Activated CD8-positive, alpha-beta memory T cell treated with anti-CD3 and anti-CD28 coated beads, Interleukin-2, amount 10 ng/mL, durations not matched to agents 7 days and 5 days (primary cell): ENCODE results near the gene XBP1. TPM values are rescaled to one million over a fixed set of nuclear protein-coding genes. Genes with fewer than 3 reads are reported as not detected.

Experiments used
- total RNA-seq, 2 experiments: library from RNA; stranded (reverse); gene quantifications; one replicate each; pipeline ENCODE4 v1.2.3, GENCODE V29; 2021

Gene XBP1
- total RNA-seq, 2 experiments from 2014 or later = 139 to 141 TPM

Other genes with a start within 250 kb of the XBP1 start
- 1 to 10 TPM; 1.2 to 3.6 TPM for gene TTC28, start 120.7 kb downstream of the XBP1 start, total RNA-seq
- 10 to 100 TPM; 31.6 to 49.0 TPM for gene CHEK2, start 58.7 kb downstream of the XBP1 start, total RNA-seq
- gene HSCB, start 58.5 kb downstream of the XBP1 start, total RNA-seq = 10 to 100 TPM; 17.6 to 19.2 TPM
- gene CCDC117, start 27.9 kb downstream of the XBP1 start, total RNA-seq = 10 to 100 TPM; 35.5 to 42.4 TPM
- under 1 TPM; 0.26 to 0.79 TPM for gene ZNRF3, start 83.0 kb upstream of the XBP1 start, total RNA-seq